Inferior parietal cortex (tissue), 1 donor: ENCODE results near the gene PRAME.
"Not testable (repeated sequence)": the region's sequence is repeated elsewhere in the genome, so short reads cannot be mapped to it uniquely, and the experiment has no call there.

Experiments
- DNase-seq: peaks from one replicate; pipeline ENCODE4 v3.0.0-alpha.2; 2016; ENCODE audit errors: extremely low spot score

PRAME gene

GRCh38 chr22:22558972-22559603 is at the start of gene PRAME:
TSS of gene PRAME (minus strand) at chr22:22559265. CDS start at chr22:22556832, 2,433 bp downstream.
- peak; percentile 95 for DNase-seq

GRCh38 chr22:22608022-22608421 is 49.0 kb upstream of the PRAME start:
- not testable (repeated sequence) for DNase-seq

- DNase-seq = no peak
These were observed 46.0 kb upstream of the PRAME start for GRCh38 chr22:22605074-22605404.

- DNase-seq = no peak
These were observed 45.4 kb upstream of the PRAME start for GRCh38 chr22:22604326-22605073.

GRCh38 chr22:22603470-22603947 is 44.4 kb upstream of the PRAME start:
- no peak for DNase-seq

GRCh38 chr22:22600531-22601261 is 41.6 kb upstream of the PRAME start:
- DNase-seq = no peak

GRCh38 chr22:22599248-22599647 is 40.2 kb upstream of the PRAME start:
- no peak for DNase-seq

- DNase-seq = no peak
These were observed 39.1 kb upstream of the PRAME start for GRCh38 chr22:22598144-22598543.

GRCh38 chr22:22595001-22595835 is 36.2 kb upstream of the PRAME start:
- no peak for DNase-seq

GRCh38 chr22:22593964-22594656 is 35.0 kb upstream of the PRAME start:
- peak; percentile 71 for DNase-seq

- DNase-seq = no peak
These were observed 34.2 kb upstream of the PRAME start for GRCh38 chr22:22593250-22593649.

- DNase-seq = peak; percentile 9
These were observed 32.6 kb upstream of the PRAME start for GRCh38 chr22:22591348-22592299.

GRCh38 chr22:22590136-22590891 is 31.2 kb upstream of the PRAME start:
- no peak for DNase-seq

- DNase-seq = no peak
These were observed 29.6 kb upstream of the PRAME start for GRCh38 chr22:22588485-22589164.

- DNase-seq = no peak
These were observed 28.6 kb upstream of the PRAME start for GRCh38 chr22:22587577-22588188.

GRCh38 chr22:22584722-22585121 is 25.7 kb upstream of the PRAME start:
- no peak for DNase-seq

GRCh38 chr22:22583030-22583429 is 24.0 kb upstream of the PRAME start:
- DNase-seq = no peak

GRCh38 chr22:22581524-22581923 is 22.5 kb upstream of the PRAME start:
- DNase-seq = not testable (repeated sequence)
